ENCODE results near the gene SORBS1.

DNA sequence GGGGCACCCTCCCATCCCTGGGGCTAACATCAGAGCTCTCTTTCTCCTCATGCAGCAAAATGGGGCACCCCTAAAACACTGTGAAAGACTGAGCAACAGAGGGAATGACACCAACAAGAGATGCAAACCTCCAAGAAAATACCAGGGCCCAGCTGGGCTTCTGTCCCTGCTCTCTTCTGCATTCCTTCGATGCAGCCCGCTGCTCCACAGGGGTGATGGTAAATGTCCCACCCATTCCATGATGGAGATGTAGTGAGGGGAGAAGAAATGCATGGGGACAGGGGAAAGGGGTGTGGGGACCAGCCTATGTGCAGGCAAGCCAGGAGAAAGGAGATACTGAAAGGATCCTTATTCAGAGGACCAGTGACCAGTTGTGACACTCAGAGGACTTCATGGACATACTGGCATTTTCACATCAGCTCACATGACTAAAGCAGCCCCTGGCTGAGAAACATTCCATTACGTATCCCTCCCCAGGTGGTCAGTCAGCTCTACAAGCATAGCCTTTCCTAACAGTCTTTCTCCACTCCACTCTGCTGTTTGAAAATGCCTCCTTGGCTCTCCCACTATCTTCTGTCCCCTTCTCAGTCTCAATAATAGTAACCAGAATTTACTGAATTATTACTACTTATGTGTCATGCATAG lies 13.3 kb downstream of the SORBS1 start:
- TF ChIP-seq ZFP30 (CRISPR knock-in tag; IDR thresholded peaks at IDR 0.05) (no peak), POU6F1 (CRISPR knock-in tag; IDR thresholded peaks at IDR 0.05; ENCODE audit: borderline replicate concordance, low read depth) (no peak), ZC3H10 (CRISPR knock-in tag; IDR thresholded peaks at IDR 0.05) (no peak), ESRRG (CRISPR knock-in tag; IDR thresholded peaks at IDR 0.05) (no peak), ZFP3 (CRISPR knock-in tag; IDR thresholded peaks at IDR 0.05) (no peak), PATZ1 (CRISPR knock-in tag; IDR thresholded peaks at IDR 0.05; ENCODE audit: borderline replicate concordance) (no peak), RARB (CRISPR knock-in tag; IDR thresholded peaks at IDR 0.05) (no peak), ARNTL (CRISPR knock-in tag; IDR thresholded peaks at IDR 0.05; ENCODE audit: borderline replicate concordance, low read depth) (no peak)
- TF ChIP-seq, protein P1, sequence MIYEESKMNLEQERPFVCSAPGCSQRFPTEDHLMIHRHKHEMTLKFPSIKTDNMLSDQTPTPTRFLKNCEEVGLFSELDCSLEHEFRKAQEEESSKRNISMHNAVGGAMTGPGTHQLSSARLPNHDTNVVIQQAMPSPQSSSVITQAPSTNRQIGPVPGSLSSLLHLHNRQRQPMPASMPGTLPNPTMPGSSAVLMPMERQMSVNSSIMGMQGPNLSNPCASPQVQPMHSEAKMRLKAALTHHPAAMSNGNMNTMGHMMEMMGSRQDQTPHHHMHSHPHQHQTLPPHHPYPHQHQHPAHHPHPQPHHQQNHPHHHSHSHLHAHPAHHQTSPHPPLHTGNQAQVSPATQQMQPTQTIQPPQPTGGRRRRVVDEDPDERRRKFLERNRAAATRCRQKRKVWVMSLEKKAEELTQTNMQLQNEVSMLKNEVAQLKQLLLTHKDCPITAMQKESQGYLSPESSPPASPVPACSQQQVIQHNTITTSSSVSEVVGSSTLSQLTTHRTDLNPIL (CRISPR knock-in tag; IDR thresholded peaks at IDR 0.05; ENCODE audit: low read depth) = no peak

Measured in SK-N-SH treated with all-trans-retinoic acid at 6 μM for 48 hours (cell line).